Uterus (tissue), 2 donors: Measurements from ENCODE around the gene AP1S3.

Source experiments
- CTCF ChIP-seq, 4 experiments: fragments of 200-600 bp in 2 of 4; fragments of 450-650 bp in 2 of 4; sonication (generic) in 2 of 4; IDR thresholded peaks; one replicate each; pipeline ENCODE4 v1.5.1; 2016 to 2019; ENCODE audit warnings: antibody characterized with exemption in 4 of 4, mild to moderate bottlenecking in 2 of 4, moderate library complexity in 1 of 4
- POLR2A ChIP-seq, 2 donors: fragments of 450-650 bp; IDR thresholded peaks; one replicate each; pipeline ENCODE4 v1.6.1; 2016; ENCODE audit warnings: antibody characterized with exemption in 2 of 2, mild to moderate bottlenecking in 1 of 2, moderate library complexity in 1 of 2

GRCh38 chr2:223774193-223774592 is 63.2 kb downstream of the AP1S3 start:
- TF ChIP-seq CTCF (IDR thresholded peaks at IDR 0.05) (no peak), POLR2A (IDR thresholded peaks at IDR 0.05) (no peak)
